Neural cell (in vitro differentiated cells): ENCODE measurements around the gene TMEM135.

Experiments
- CTCF ChIP-seq: fragments of 450-650 bp; IDR thresholded peaks from 2 replicates; pipeline ENCODE4 v1.5.1; 2014; ENCODE audit warnings: antibody characterized with exemption, mild to moderate bottlenecking, moderate library complexity; ENCODE audit not compliant: poor library complexity, severe bottlenecking
- EP300 ChIP-seq: fragments of 450-650 bp; conservative IDR thresholded peaks from 2 replicates; pipeline ENCODE4 v1.6.1; 2014; ENCODE audit warnings: antibody characterized with exemption, mild to moderate bottlenecking, moderate library complexity; ENCODE audit not compliant: poor library complexity, severe bottlenecking
- EZH2 ChIP-seq: fragments of 200-600, 300-800 bp; shearing (Covaris generic), sonication (generic); IDR thresholded peaks from 2 replicates; pipeline ENCODE4 v1.6.1; 2014; ENCODE audit warnings: antibody characterized with exemption, low read length, borderline replicate concordance, mild to moderate bottlenecking; ENCODE audit not compliant: insufficient read depth, poor library complexity, severe bottlenecking
- POLR2AphosphoS5 ChIP-seq: IDR thresholded peaks from 2 replicates; pipeline ENCODE4 v1.6.1; 2012
- RAD21 ChIP-seq: fragments of 450-650 bp; conservative IDR thresholded peaks from 2 replicates; pipeline ENCODE4 v1.6.1; 2014; ENCODE audit warnings: antibody characterized with exemption, mild to moderate bottlenecking, moderate library complexity
- REST ChIP-seq: IDR thresholded peaks from 2 replicates; pipeline ENCODE4 v1.6.1; 2012; ENCODE audit warnings: borderline replicate concordance
- SMC3 ChIP-seq: fragments of 450-650 bp; conservative IDR thresholded peaks from 2 replicates; pipeline ENCODE4 v1.6.1; 2014; ENCODE audit warnings: antibody characterized with exemption, mild to moderate bottlenecking, moderate library complexity; ENCODE audit not compliant: poor library complexity
- TAF1 ChIP-seq: IDR thresholded peaks from 2 replicates; pipeline ENCODE4 v1.6.1; 2012; ENCODE audit warnings: low read depth

GRCh38 chr11:87331273-87331672, 293.5 kb downstream of the TMEM135 start:
- TF ChIP-seq POLR2AphosphoS5 (no peak), CTCF (no peak), REST (no peak), EZH2 (no peak), SMC3 (no peak), TAF1 (no peak), RAD21 (no peak), EP300 (no peak)
